ENCODE data around the gene ARFGEF2. TPM values are rescaled to one million over a fixed set of nuclear protein-coding genes. Genes with fewer than 3 reads are reported as not detected.
"Not testable (repeated sequence)": the region's sequence is repeated elsewhere in the genome, so short reads cannot be mapped to it uniquely, and the experiment has no call there.

Gene ARFGEF2
- 24.3 TPM for total RNA-seq

DNA sequence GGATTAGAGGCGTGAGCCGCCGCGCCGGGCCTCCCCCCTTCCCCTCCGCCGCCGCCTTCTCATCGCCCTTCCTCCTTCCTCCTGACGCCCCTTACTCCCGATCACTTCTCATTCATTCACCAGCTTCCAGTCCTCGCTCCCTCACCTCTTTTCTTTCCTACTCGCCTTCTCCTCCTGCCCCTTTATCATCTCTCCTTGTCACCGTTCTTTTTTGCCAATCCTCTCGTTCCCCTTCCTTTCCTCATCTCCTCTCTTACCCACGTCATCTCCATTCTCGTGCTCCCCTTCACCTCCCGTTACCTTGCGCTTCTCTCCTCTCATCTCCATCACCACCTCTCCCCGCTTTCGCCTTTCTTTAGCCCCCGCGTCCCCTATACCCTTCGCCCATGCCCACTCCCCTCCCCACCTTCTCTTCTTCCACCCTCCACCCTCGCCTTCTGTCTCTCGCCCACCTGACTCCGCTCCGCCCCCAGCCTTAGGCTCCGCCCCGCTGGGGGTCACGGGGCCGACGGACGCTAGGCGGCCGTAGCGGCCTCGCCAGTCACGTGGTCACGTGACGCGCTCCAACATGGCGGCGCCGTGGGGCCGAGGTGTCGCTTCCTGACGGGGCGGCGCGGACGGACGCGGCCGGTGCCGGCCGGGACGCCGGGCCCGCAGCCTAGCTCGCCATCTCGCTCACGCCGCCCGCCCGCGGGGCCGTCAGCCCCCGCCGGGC lies at the start of gene ARFGEF2:
Gene ARFGEF2, plus strand, starts transcription at position 544 of the 715 bp plus-strand sequence. CDS start 179 bp downstream, outside the sequence.
- peak; percentile 93 for DNase-seq (ENCODE audit: low spot score)
- ATAC-seq: peak; percentile 88

DNA sequence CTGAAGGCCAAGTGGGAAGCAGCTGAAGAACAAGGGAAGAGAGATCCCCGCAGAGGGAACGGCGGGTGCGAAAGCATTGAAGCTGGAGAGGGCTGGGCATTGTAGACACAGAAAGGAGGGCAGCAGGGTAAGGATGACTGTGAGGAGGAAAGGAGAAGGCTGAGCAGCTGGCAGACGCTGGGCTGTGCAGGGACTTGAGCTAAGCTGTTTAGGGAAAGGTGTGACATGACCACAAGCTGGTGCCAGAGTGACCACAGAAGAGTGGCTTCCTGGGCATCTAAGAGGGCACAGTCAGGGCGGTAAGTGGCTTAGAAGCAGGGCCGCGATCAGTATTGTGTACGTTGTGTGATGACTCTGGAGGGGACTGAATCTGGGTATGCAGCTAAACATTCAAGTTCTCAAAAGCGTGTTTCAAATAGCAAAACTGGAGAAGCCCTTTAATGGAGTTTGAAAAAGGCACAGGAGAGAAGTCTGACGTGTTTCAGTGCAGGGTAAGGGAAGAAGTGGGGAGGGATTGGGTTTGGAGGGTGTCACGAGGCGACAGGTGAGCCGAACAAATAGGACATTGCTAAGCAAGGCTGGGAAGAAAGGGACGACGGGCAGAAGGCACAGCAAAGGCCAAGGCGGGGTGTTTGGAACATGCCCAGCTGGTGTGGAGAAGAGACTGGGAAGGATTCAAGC lies 46.1 kb upstream of the ARFGEF2 start:
- DNase-seq (ENCODE audit: low spot score): no peak
- ATAC-seq: no peak

DNA sequence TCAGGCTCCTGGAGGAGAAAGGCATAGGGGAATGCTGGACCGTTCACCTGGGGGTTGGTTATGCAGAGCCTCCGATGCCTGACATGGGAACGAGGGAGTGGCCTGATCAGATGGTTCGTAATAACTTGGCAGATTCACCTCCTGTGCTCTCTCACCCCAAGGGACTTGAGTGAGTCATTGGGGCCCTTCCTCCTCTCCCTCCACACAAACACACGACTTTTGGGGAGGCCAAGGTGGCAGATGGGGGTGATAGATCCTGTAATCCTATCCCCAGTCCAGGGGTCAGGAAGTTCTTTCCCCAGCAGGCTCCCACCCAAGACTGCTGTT lies 45.6 kb upstream of the ARFGEF2 start:
- no peak for ATAC-seq

DNA sequence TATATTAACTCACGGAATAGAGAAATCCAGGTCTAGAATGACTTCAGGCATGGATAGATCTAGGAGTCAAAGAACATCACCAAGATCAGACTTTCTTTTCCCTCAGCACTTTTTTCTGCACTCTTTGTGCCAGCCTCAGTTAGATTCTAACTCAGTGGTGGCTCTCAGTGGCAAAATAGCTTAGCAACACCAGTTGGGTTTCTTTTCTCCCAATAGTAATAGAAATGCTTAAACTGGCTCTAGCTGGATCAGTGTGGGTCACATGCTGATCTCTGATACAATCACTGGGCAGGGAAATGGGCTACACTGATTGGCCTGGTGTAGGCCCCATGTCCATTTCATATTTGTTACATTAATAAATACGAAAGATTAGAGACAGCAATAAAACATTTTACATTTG lies 44.2 kb upstream of the ARFGEF2 start:
- no peak for DNase-seq (ENCODE audit: low spot score)

More for the DNA sequence above, 45.6 kb upstream of the ARFGEF2 start:
- no peak for DNase-seq (ENCODE audit: low spot score)

DNA sequence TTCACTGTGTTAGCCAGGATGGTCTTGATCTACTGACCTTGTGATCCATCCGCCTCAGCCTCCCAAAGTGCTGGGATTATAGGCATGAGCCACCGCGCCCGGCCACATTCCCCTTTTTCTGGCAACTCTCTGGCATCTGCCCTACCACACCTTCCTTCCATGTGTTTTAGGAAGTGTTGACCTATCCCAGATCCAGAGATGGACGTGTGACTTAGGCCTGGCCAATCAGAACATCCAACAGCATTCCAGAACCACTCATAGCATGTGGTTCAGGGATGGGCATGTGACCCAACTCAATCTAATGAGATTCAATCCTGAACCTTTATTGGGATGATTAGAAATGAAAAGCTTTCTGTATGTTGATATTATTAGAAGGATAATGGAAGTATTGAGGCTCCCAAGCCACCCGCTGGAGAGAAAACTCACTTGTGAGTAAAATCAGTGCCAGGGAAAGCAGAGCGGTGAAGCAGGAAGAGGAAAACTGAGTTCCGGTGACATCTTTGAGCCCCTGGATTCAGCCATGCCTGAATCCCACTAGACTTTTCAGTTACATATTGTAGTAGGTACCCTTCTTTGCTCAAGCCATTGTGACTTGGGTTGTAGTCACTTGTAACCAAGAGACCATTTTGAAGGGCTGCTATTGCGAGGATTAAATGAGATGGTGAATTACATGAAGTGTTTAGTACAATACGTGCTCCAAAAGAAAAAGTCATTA lies 42.8 kb upstream of the ARFGEF2 start:
- no peak for DNase-seq (ENCODE audit: low spot score)
- no peak for ATAC-seq

More for the DNA sequence above, 44.2 kb upstream of the ARFGEF2 start:
- ATAC-seq: no peak

DNA sequence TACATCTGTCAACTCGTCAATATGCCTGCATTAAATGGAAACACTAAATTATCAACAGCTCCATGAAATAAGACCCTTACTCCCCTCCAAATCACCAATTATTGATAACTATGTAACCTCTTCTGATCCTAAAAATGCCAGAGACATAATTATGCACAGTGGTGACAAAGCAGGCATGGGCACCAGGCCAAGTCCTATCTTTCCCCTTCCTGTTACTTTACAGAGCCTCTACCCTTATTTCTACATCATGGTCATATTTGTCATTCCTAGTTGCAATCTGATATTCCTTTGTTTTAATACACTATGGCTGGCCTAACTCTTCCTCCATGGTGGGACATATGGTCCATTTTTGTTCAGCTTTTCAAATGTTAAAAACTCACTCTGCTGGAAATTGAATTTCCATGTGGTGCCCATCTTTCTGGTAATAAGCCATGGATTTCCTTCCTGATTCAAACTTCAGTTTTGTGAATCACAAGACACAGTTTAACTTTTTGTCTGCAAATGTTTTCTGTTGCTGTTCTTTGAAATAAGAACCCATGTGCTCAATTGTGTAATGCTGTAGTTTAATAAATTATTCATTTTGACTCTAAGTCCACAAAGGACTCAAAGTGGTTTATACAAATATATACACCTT lies 41.8 kb upstream of the ARFGEF2 start:
- no peak for DNase-seq (ENCODE audit: low spot score)
- ATAC-seq: no peak

DNA sequence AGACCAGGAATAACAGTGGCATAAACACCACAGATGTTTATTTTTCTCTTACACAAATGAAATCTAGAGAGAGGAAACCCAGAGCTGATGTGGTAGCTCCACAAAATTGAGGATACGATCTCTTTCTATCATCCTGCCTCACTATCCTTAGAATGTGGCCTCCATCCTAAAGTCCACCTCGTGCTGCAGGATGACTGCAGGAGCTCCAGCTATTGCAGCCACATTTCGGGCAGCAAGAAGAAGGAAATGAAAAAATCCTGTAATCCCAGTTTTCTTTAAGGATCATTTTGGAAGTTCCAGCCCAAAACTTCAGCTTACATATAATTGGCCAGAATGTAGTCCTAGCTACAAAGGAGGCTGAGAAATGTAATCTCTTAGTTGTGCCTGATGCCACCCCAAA lies 41.2 kb upstream of the ARFGEF2 start:
- ATAC-seq (no peak), DNase-seq (ENCODE audit: low spot score) (no peak)

DNA sequence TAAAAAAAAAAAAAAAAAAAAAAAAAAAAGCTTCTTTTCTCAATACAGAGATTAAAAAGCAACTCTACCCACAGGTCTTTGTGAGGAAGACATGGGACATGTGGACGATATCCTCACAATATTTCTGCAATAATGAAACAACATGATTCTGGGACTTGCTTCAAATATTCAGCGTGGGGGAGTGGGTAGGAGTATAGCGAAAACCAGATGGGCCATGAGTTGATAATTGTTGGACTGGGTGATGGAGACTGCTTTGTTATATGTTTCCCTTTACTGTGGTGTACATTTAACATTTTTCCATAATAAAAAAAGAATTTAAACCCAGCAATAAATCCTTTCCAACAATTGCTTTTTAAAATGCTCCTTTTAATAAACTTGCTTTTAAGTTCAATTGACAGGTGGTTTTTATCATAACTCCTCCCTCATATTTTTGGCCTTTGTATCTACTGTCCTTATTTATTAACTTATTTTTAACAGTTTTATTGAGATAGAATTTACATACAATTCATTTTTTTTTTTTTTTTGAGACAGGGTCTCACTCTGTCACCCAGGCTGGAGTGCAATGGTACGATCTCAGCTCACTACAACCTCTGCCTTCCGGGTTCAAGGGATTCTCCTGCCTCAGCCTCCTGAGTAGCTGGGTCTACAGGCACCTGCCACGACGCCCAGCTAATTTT lies 40.4 kb upstream of the ARFGEF2 start:
- no peak for ATAC-seq
- DNase-seq (ENCODE audit: low spot score): no peak

DNA sequence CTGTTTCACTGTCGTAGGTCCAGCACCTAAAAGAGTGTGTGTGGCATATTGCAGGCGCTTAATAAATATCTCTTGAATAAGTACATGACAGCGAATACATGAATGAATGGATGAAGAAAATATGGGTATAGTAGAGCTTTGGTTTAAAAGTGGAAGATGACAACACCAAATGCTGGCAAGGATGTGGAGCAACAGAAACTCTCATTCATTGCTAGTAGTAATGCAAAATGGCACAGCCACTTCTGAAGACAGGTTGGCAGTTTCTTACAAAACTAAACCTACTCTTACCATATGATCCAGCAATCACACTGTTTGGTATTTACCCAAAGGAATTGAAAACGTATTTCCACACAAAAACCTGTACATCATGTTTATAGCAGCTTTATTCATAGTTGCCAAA lies 36.3 kb upstream of the ARFGEF2 start:
- no peak for DNase-seq (ENCODE audit: low spot score)
- ATAC-seq: no peak

DNA sequence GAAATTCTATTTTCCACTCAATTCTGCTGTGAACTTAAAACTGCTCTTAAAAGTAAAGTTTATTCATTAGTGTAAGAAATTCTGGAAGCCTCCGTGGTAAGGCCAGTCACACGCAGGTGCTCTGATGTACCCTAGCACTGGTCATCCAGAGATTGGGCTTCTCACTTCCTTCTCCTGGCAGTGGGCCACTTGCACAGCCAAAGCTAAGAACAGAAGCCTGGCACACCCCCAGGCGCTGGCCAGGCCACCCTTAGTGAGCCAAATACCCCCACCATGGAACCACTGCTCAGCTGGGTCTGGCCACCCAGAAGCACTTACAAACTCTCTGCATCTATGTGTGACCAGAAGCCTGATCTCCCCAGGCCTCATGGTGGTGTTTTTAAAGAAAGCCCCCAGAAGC lies 35.3 kb upstream of the ARFGEF2 start:
- no peak for ATAC-seq
- DNase-seq (ENCODE audit: low spot score): no peak

DNA sequence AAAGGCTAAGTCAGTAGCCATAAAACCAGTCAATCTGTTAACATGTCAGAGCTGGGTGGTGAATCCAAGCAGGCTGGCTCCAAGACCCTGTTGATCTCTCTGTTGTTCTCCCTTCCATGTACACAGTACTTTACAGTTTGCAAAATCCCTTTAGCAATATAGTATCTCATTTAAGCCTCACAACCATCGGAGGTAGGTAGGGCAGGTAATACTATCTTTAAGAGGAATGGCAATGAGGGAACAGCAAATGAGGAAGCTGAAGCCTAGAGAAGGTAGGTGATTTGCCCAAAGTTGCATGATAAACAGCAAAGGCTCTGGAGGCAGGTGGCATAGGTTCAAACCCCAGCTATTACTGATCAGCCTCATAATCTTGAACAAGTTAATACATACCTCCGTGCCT lies 34.7 kb upstream of the ARFGEF2 start:
- no peak for ATAC-seq
- no peak for DNase-seq (ENCODE audit: low spot score)

DNA sequence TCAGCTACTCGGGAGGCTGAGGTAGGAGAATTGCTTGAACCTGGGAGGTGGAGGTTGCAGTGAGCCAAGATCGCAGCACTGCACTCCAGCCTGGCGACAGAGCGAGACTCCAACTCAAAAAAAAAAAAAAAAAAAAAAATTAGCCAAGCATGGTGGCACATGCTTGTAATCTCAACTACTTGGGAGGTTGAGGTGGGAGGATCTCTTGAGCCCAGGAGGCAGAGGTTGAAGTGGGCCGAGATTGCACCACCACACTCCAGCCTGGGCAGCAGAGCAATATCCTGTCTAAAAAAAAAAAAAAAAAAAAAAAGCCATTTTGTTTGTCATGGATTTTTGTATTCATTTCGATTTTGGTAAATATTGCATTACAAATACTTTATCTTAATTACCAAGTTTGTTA lies 33.0 kb upstream of the ARFGEF2 start:
- DNase-seq (ENCODE audit: low spot score); ATAC-seq: not testable (repeated sequence)

DNA sequence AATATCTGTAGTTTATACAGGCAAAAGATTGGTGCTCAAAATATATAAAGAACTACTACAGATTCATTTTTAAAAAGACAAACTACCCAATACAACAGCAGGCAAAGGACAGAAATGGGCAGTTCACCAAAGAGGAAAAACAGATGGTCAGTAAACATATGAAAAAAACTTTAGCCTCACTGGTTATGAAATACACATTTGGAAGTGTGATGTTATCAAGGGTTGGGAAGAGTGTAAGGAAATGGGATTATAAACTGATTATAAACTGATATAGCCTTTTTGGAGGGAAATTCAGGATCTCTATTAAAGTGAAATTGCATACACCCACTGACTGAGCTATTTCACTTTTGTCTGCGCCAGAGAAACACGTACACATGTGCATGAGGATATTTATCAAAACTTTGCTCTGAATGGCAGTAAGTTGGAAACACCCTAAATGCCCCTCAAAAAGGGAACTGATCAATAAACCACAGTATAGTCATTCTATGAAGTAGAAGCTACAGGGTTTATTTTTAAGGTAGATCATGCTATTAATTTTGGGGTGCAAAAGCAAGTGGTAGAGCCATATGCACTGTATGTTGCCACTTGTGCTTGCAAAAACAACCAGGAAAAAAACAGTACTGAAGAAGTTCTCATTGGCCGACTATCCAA lies 32.2 kb upstream of the ARFGEF2 start:
- DNase-seq (ENCODE audit: low spot score) (no peak), ATAC-seq (no peak)

DNA sequence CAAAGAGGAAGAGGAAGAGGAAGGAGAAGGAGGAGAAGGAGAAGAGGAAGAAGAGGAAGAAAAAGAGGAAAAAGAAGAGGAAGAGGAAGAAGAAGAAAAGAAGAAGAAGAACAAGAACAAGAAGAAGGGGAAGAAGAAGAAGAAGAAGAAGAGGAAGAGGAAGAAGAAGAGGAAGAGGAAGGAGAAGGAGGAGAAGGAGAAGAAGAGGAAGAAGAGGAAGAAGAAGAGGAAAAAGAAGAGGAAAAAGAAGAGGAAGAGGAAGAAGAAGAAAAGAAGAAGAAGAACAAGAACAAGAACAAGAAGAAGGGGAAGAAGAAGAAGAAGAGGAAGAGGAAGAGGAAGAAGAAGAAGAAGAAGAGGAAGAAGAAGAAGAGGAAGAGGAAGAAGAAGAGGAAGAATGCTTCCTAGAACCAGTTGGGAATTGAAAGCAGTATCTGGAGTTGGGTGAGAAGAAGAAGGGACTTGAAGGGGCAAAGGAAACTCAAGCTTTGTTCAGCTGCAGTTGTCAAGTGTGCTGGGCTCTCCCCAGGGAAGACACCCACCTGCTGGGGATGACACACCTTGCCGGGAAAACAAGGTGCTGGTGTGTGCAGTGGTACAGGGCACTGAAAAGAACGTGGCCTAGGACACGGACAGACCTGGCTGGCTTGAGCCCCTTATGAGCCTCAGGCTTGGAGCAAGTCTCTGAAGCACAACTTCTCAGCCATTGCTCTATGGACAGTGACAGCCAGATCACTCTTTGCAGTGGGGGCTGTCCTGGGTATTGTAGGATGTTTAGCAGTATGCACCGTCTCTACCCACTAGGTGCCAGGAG lies 30.1 kb upstream of the ARFGEF2 start:
- ATAC-seq (no peak), DNase-seq (ENCODE audit: low spot score) (no peak)

DNA sequence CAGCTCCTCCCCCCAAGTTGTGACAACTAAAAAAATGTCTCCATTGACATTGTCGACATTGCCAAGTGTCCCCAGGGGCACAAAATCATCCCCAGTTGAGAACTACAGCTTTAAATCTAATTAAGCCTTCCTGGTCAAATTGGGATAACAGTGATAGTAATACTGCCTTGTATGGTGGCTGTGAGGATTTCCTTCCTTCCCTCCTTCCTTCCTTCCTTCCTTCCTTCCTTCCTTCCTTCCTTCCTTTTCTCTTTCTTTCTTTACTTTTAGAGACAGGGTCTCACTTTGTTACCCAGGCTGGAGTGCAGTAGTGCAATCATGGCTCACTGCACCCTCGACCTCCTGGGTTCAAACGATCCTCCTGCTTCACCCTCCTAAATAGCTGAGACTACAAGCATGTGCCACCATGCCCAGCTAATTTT lies 29.5 kb upstream of the ARFGEF2 start:
- ATAC-seq (no peak), DNase-seq (ENCODE audit: low spot score) (no peak)

DNA sequence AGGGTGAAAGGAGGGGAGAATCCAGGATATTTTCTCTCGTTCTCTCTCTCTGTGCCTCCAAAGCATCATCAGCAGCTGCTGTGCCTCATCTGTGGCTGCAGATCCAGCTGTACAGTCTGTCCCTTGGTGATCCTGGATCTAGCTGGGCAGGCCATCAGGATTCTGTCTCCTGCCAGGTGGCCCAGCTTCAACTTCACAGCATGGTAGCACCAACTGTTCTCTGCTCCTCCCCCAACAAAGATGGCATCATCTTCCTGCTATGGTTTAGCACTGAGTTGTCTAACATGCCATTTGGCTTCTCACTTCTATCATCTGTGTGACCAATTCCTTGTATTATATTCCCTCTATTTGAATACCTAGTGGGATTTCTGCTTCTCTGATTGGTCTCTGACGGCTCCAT lies 28.6 kb upstream of the ARFGEF2 start:
- DNase-seq (ENCODE audit: low spot score): no peak
- no peak for ATAC-seq

DNA sequence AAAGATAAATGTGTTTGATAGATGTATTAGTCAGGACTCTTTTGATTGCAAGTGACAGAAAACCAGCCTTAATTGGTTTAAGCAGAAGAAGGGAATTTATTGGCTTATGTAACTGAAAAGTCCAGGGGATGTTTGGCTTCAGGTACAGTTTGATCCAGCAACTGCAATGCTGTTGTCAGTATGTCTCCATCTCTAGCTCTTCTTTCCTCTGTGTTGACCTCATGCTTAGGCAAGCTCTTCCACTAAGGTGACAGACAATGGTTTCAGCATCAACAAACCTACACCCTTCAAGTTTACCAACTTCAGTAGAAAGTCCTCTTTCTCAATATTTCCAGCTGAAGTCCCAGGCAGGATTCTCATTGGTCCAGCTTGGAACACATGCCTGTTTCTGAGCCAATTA lies 28.1 kb upstream of the ARFGEF2 start:
- ATAC-seq (no peak), DNase-seq (ENCODE audit: low spot score) (no peak)

DNA sequence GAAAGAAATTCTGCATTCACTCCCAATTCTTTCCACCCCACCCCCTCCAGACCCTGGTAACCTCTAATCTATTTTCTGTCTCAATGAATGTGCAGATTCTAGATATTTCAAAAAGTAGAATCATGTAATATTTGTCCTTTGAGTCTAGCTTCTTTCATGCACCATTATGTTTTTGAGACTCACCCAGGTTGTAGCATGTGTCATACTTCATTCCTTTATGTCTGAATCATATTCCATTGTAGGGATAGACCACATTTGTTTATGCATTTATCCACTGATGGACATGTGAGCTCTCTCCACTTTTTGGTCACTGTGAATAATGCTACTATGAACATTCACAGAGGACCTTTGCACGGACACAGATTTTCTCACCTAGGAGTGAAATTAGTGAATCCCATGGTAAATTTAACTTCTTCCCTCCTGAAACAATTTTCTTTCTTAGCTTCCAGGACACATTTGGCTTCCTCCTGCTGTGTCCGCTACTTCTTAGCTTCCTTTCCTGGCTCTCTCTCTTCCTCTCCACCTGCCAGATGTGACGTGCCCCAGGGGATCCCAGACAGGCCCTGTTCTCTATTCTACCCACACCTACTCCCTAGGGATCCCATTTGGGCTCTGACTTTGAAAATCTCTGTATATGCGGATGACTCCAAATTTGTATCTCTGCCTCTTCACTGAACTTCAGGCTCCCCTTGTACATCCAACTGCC lies 24.1 kb upstream of the ARFGEF2 start:
- ATAC-seq (no peak), DNase-seq (ENCODE audit: low spot score) (no peak)

DNA sequence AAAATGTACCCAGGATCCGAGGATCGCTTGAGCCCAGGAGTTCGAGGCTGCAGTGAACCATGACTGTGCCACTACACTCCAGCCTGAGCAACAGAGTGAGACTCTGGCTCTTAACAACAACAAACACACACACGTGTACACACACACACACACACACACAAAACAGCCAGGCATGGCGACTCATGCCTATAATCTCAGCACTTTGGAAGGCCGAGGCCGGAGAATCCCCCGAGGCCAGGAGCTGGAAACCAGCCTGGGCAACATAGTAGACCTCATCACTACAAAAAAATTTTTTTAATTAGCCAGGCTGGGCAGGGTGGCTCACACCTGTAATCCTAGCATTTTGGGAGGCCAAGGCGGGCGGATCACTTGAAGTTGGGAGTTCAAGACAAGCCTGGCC lies 23.3 kb upstream of the ARFGEF2 start:
- DNase-seq (ENCODE audit: low spot score) (no peak), ATAC-seq (no peak)
